K562 (cell line): ENCODE data around the gene CKAP2. TPM values are rescaled to one million over a fixed set of nuclear protein-coding genes. Genes with fewer than 3 reads are reported as not detected.
A peak's percentile ranks its signal among the peaks of the same experiment; 100 is the strongest.

Source experiments
- BCLAF1 ChIP-seq, 2 experiments: fragments of 450-650 bp in 1 of 2; IDR thresholded peaks; 2 replicates each; pipeline ENCODE4 v1.6.1; 2011 to 2017; ENCODE audit warnings: low read depth in 2 of 2, antibody characterized with exemption in 1 of 2, borderline replicate concordance in 1 of 2, low read length in 1 of 2, mild to moderate bottlenecking in 1 of 2, mixed read lengths in 1 of 2; ENCODE audit not compliant: control insufficient read depth in 1 of 2
- ELF2 ChIP-seq: fragments of 250-450 bp; sonication (Bioruptor Pico); IDR thresholded peaks from 2 replicates; pipeline ENCODE4 v1.5.0; 2021; ENCODE audit warnings: mild to moderate bottlenecking
- ETS2 ChIP-seq: IDR thresholded peaks from 2 replicates; pipeline ENCODE4 v1.6.1; 2016; ENCODE audit warnings: borderline replicate concordance, missing genetic modification characterization, mild to moderate bottlenecking, moderate library complexity, missing compliant biosample characterization; ENCODE audit not compliant: poor library complexity, severe bottlenecking
- IFI16 ChIP-seq: fragments of 250-450 bp; sonication (Bioruptor Pico); IDR thresholded peaks from 2 replicates; pipeline ENCODE4 v2.1.2; 2022; ENCODE audit warnings: mild to moderate bottlenecking, inconsistent platforms
- MGA ChIP-seq: fragments of 450-650 bp; IDR thresholded peaks from 2 replicates; pipeline ENCODE4 v1.6.1; 2016; ENCODE audit warnings: mild to moderate bottlenecking, moderate library complexity
- PHF20 ChIP-seq: fragments of 450-650 bp; IDR thresholded peaks from 2 replicates; pipeline ENCODE4 v1.6.1; 2018; ENCODE audit not compliant: partially characterized antibody
- RNF2 ChIP-seq: sonication (generic); IDR thresholded peaks from 2 replicates; pipeline ENCODE4 v1.6.1; 2016
- ZNF175 ChIP-seq: fragments of 200-800 bp; sonication (Bioruptor generic); IDR thresholded peaks from 2 replicates; pipeline ENCODE4 v1.6.1; 2016; ENCODE audit warnings: low read depth, mild to moderate bottlenecking, missing genetic modification characterization, missing compliant biosample characterization
- polyA plus RNA-seq, 8 experiments: library from polyadenylated mRNA; depleted of rRNA in 4 of 8; stranded (reverse) in 5 of 8; unstranded in 3 of 8; fragments of >200 nt; fragmentation: Nextera tagmentation in 2 of 8; fragmentation: Illumina TruSeq in 1 of 8; extraction: Ambion mirVana in 2 of 8; extraction: Trizol in 1 of 8; gene quantifications; 2 replicates each; pipeline versions ENCODE4 v1.2.1 to v1.2.3, GENCODE V29; 2011 to 2014; ENCODE audit warnings: inconsistent platforms in 1 of 8, missing spikeins in 1 of 8
- total RNA-seq, 7 experiments: library from RNA; depleted of rRNA in 6 of 7; stranded (reverse); fragments of >200 nt in 6 of 7; fragmentation: Illumina TruSeq in 2 of 7; extraction: Trizol in 2 of 7; gene quantifications; 2 replicates each; pipeline versions ENCODE4 v1.2.1 to v1.2.3, GENCODE V29; 2011 to 2021; ENCODE audit warnings: low replicate concordance in 1 of 7
- TF ChIP-seq, protein P1 (sequence below): fragments of 150-350 bp; conservative IDR thresholded peaks from 2 replicates; pipeline ENCODE4 v1.6.1; 2014; ENCODE audit warnings: low read length

CKAP2 gene
- total and polyA plus RNA-seq, 9 of the 15 experiments (the other 6 are each of a cell fraction or from before 2014, with no cell fraction given): 21.9 to 63.5 (median 34.8) TPM

DNA sequence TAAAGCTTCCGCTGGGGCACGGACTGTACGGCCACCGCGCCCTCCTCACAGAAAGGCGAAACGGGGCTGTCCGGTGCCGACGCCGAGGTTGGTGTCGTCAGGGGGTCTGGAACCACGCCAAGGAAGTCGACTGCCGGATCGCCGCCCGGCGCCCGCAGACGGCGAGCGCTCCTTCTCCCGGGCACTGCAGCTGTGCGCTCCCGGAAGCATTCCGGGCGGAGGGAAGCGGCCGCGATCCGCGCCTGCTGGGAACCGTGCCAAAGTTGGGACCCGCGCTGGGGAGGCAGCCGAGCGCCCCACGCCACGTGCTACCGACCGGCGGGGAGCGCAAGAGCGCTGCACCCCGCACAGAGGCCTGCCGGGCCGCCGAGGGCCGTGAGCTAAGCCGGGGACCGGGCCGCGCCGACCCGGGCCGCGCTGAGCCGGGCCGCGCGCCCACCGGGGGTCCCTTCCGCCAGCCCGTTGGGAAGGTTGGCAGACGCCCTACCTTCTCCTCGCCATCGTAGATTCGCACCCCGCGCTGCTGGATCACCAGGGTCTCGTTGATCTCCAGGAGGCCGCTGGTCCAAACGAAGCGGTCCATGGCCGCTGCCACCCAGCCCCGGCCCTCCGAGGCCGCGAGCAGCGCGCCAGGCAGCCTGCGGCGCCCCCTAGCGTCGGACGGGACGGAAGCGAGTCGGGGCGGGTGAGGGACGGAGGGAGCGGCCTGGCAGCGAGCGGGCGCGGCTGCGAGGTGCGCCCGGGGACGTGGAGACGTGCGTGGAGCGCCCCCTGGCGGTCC, 5.1 kb upstream of the CKAP2 start, which contains the start of gene VPS36 (continued):
- TF ChIP-seq MGA: peak; percentile 51
- peak; percentile 40 for TF ChIP-seq PHF20
- TF ChIP-seq IFI16 (CRISPR knock-in tag): no peak
- TF ChIP-seq ETS2 (tag): no peak
- no peak for TF ChIP-seq ELF2 (CRISPR knock-in tag)
- no peak for TF ChIP-seq ZNF175
- no peak for TF ChIP-seq BCLAF1 (IDR thresholded peaks at IDR 0.05; ENCODE audit: borderline replicate concordance in 1 of 2, control insufficient read depth in 1 of 2, low read depth in 2 of 2, low read length in 1 of 2)
- TF ChIP-seq, protein P1, sequence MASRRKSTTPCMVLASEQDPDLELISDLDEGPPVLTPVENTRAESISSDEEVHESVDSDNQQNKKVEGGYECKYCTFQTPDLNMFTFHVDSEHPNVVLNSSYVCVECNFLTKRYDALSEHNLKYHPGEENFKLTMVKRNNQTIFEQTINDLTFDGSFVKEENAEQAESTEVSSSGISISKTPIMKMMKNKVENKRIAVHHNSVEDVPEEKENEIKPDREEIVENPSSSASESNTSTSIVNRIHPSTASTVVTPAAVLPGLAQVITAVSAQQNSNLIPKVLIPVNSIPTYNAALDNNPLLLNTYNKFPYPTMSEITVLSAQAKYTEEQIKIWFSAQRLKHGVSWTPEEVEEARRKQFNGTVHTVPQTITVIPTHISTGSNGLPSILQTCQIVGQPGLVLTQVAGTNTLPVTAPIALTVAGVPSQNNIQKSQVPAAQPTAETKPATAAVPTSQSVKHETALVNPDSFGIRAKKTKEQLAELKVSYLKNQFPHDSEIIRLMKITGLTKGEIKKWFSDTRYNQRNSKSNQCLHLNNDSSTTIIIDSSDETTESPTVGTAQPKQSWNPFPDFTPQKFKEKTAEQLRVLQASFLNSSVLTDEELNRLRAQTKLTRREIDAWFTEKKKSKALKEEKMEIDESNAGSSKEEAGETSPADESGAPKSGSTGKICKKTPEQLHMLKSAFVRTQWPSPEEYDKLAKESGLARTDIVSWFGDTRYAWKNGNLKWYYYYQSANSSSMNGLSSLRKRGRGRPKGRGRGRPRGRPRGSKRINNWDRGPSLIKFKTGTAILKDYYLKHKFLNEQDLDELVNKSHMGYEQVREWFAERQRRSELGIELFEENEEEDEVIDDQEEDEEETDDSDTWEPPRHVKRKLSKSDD: no peak
- TF ChIP-seq RNF2: peak; percentile 47; the same call in 1 of the 2 replicates
